Neural crest cell (in vitro differentiated cells): ENCODE data around the gene ZNF787. TPM values are rescaled to one million over a fixed set of nuclear protein-coding genes. Genes with fewer than 3 reads are reported as not detected.

ENCODE experiments used
- DNase-seq: peaks from one replicate; pipeline ENCODE4 v3.0.0; 2021; ENCODE audit warnings: low read depth, mixed read lengths, low spot score
- H3K27ac Mint-ChIP-seq: one replicate; pipeline ENCODE4 v1.8.0; 2021; ENCODE audit warnings: mild to moderate bottlenecking, mixed read lengths; ENCODE audit not compliant: unreplicated experiment
- H3K27me3 Mint-ChIP-seq: 2 replicates; pipeline ENCODE4 v1.8.0; 2021; ENCODE audit warnings: low read depth, mild to moderate bottlenecking, mixed read lengths
- H3K36me3 Mint-ChIP-seq: 2 replicates; pipeline ENCODE4 v1.8.0; 2021; ENCODE audit warnings: low read depth, mild to moderate bottlenecking, mixed read lengths
- H3K4me1 Mint-ChIP-seq: 2 replicates; pipeline ENCODE4 v1.8.0; 2021; ENCODE audit warnings: mixed read lengths
- H3K4me3 Mint-ChIP-seq: one replicate; pipeline ENCODE4 v1.8.0; 2021; ENCODE audit warnings: mild to moderate bottlenecking, mixed read lengths
- H3K9me3 Mint-ChIP-seq: 2 replicates; pipeline ENCODE4 v1.8.0; 2021; ENCODE audit warnings: mixed read lengths
- total RNA-seq: library from RNA; stranded (reverse); gene quantifications from 2 replicates; pipeline ENCODE4 v1.2.1, GENCODE V29; 2021
- TF ChIP-seq, protein P1 (sequence below): fragments of 200-600 bp; sonication (generic); conservative IDR thresholded peaks from 2 replicates; pipeline ENCODE4 v1.5.0; 2021; ENCODE audit warnings: antibody characterized with exemption, mild to moderate bottlenecking

The ZNF787 gene
- total RNA-seq, 1 donor from 2014 or later: 48.1 TPM

DNA sequence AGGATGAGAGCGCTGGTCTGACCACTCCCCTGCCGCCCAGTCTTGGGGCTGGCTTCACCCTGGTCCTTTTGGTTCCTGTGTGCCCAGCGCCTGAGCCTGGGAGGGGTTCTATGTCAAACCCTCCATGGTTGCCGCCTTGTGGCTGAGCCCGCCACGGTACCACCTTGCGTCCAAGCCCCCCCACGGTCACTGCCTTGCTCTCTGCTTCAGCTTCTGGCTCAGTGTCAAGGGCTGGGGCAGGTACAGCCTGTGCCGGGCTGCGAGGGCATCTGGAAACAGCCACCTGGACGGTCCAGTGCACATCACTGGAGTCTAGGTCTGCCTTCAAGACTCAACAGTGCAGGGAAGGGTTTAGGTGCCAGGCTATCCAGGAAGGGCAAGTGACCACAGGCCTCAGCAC, 40.4 kb upstream of the ZNF787 start:
- H3K4me3 Mint-ChIP-seq: no peak overlapping the region

GRCh38 chr19:56159622-56160271, 38.7 kb upstream of the ZNF787 start:
- H3K27ac Mint-ChIP-seq: no peak overlapping the region
- peaks cover 7% of the 10 kb centered on the region for H3K36me3 Mint-ChIP-seq
- H3K27me3 Mint-ChIP-seq: no peaks in the 10 kb centered on the region
- DNase-seq: no peak
- TF ChIP-seq, protein P1, sequence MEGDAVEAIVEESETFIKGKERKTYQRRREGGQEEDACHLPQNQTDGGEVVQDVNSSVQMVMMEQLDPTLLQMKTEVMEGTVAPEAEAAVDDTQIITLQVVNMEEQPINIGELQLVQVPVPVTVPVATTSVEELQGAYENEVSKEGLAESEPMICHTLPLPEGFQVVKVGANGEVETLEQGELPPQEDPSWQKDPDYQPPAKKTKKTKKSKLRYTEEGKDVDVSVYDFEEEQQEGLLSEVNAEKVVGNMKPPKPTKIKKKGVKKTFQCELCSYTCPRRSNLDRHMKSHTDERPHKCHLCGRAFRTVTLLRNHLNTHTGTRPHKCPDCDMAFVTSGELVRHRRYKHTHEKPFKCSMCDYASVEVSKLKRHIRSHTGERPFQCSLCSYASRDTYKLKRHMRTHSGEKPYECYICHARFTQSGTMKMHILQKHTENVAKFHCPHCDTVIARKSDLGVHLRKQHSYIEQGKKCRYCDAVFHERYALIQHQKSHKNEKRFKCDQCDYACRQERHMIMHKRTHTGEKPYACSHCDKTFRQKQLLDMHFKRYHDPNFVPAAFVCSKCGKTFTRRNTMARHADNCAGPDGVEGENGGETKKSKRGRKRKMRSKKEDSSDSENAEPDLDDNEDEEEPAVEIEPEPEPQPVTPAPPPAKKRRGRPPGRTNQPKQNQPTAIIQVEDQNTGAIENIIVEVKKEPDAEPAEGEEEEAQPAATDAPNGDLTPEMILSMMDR: no peak
- no peaks in the 10 kb centered on the region for H3K9me3 Mint-ChIP-seq
- H3K4me1 Mint-ChIP-seq: no peaks in the 10 kb centered on the region
- H3K4me3 Mint-ChIP-seq: no peak overlapping the region

More for the DNA sequence above, 40.4 kb upstream of the ZNF787 start:
- Mint-ChIP-seq H3K36me3 (peaks cover 7% of the 10 kb centered on the region), H3K27me3 (no peaks in the 10 kb centered on the region), H3K9me3 (no peaks in the 10 kb centered on the region), H3K4me1 (no peaks in the 10 kb centered on the region), H3K27ac (no peak overlapping the region)
- no peak for DNase-seq
- TF ChIP-seq, protein P1: no peak

- TF ChIP-seq, protein P1: no peak
- Mint-ChIP-seq H3K27me3 (no peaks in the 10 kb centered on the region), H3K4me1 (no peaks in the 10 kb centered on the region), H3K27ac (no peak overlapping the region), H3K36me3 (peaks cover 7% of the 10 kb centered on the region), H3K9me3 (no peaks in the 10 kb centered on the region), H3K4me3 (no peak overlapping the region)
- DNase-seq: no peak
Observed at GRCh38 chr19:56159009-56159559, 38.0 kb upstream of the ZNF787 start.

GRCh38 chr19:56158170-56158757, 37.2 kb upstream of the ZNF787 start:
- H3K27ac Mint-ChIP-seq: no peak overlapping the region
- peaks cover 8% of the 10 kb centered on the region for H3K4me1 Mint-ChIP-seq
- no peak for DNase-seq
- H3K27me3 Mint-ChIP-seq: no peaks in the 10 kb centered on the region
- H3K9me3 Mint-ChIP-seq: no peaks in the 10 kb centered on the region
- H3K36me3 Mint-ChIP-seq: peaks cover 11% of the 10 kb centered on the region
- no peak overlapping the region for H3K4me3 Mint-ChIP-seq
- TF ChIP-seq, protein P1: no peak

- Mint-ChIP-seq H3K4me1 (peaks cover 18% of the 10 kb centered on the region), H3K27me3 (no peaks in the 10 kb centered on the region), H3K36me3 (peaks cover 11% of the 10 kb centered on the region), H3K4me3 (no peak overlapping the region), H3K27ac (no peak overlapping the region), H3K9me3 (no peaks in the 10 kb centered on the region)
- DNase-seq: no peak
- TF ChIP-seq, protein P1: no peak
Observed at GRCh38 chr19:56156768-56157167, 35.7 kb upstream of the ZNF787 start.
